ENCODE results near the gene SYDE2. TPM values are rescaled to one million over a fixed set of nuclear protein-coding genes. Genes with fewer than 3 reads are reported as not detected.

SYDE2 gene
- total and polyA plus RNA-seq, 9 of the 15 experiments (the other 6 are each of a cell fraction or from before 2014, with no cell fraction given) = 0.39 to 8.7 (median 4.5) TPM

DNA sequence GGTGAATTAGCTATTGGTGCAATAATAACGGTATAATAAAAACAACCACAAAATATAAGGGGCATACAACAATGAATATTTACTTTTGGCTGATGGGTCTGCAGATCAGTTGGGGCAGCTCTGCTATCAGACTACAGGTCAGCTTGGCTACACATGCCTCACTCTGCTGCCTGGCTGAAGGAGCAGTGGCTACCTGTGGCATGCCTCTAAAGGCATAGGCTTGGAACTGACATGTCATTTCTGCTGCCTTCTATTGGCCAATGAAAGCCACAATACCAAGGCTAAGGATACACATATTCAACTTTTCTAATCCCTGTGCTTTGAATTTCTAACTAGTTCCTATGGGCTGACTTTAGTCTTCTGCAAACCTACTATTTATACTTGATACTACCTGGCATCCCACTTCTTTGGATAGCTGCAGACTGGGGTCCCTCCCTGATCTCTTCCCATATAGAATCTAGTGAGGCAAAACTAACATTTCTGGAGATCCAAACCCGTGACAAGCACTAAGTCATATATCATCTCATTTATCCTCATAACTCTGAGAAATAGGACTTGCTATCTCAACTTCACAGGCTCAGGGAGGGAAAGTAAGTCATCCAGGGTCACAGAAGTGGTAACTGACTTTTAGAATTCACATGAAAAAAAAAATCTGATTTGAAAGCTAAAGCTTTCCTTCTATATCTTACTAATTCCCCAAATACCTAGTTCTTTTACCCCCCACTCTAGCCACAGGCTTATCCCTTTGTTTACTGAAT is 19.2 kb upstream of the SYDE2 start (continued):
- TF ChIP-seq CCNT2 (IDR thresholded peaks at IDR 0.05; ENCODE audit: borderline replicate concordance, extremely low read depth, insufficient read length, low read depth, low read length) = peak; percentile 62
- no peak for TF ChIP-seq ZNF143 (CRISPR knock-in tag; IDR thresholded peaks at IDR 0.05)
- TF ChIP-seq C11orf30 (IDR thresholded peaks at IDR 0.05; ENCODE audit: low read depth) = 0 out of 2 replicates have a peak, but pooled peaks have one; percentile 4
- TF ChIP-seq SOX6 (IDR thresholded peaks at IDR 0.05) = peak; percentile 47; the same call in 1 of the 2 replicates
- 0 out of 4 replicates have a peak, but pooled peaks of 1 of the 2 experiments have one; percentile 21 for TF ChIP-seq MAZ (CRISPR knock-in tag; conservative IDR thresholded peaks at IDR 0.05 in 1 of 2, IDR thresholded peaks at IDR 0.05 in 1 of 2)
- peak; percentile 65; the same call in 1 of the 2 replicates for TF ChIP-seq FOXJ2 (tag; IDR thresholded peaks at IDR 0.05)
- no peak for TF ChIP-seq HDGF (IDR thresholded peaks at IDR 0.05)
- TF ChIP-seq, protein P1, sequence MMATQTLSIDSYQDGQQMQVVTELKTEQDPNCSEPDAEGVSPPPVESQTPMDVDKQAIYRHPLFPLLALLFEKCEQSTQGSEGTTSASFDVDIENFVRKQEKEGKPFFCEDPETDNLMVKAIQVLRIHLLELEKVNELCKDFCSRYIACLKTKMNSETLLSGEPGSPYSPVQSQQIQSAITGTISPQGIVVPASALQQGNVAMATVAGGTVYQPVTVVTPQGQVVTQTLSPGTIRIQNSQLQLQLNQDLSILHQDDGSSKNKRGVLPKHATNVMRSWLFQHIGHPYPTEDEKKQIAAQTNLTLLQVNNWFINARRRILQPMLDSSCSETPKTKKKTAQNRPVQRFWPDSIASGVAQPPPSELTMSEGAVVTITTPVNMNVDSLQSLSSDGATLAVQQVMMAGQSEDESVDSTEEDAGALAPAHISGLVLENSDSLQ (IDR thresholded peaks at IDR 0.05) = peak; percentile 92
- TF ChIP-seq ATF7 (IDR thresholded peaks at IDR 0.05) = 0 out of 2 replicates have a peak, but pooled peaks have one; percentile 25
- no peak for TF ChIP-seq NCOA6 (IDR thresholded peaks at IDR 0.05)
- TF ChIP-seq NCOA2 (IDR thresholded peaks at IDR 0.05; ENCODE audit: partially characterized antibody in 2 of 2) = peak in 1 of 2 experiments; percentile 19
- TF ChIP-seq ESRRA (IDR thresholded peaks at IDR 0.05; ENCODE audit: borderline replicate concordance, low read depth) = peak; percentile 39; the same call in 1 of the 2 replicates
- TF ChIP-seq BCL6 (CRISPR knock-in tag; IDR thresholded peaks at IDR 0.05) = no peak
- peak; percentile 78 for TF ChIP-seq NCOR1 (IDR thresholded peaks at IDR 0.05)
- TF ChIP-seq, protein P2, sequence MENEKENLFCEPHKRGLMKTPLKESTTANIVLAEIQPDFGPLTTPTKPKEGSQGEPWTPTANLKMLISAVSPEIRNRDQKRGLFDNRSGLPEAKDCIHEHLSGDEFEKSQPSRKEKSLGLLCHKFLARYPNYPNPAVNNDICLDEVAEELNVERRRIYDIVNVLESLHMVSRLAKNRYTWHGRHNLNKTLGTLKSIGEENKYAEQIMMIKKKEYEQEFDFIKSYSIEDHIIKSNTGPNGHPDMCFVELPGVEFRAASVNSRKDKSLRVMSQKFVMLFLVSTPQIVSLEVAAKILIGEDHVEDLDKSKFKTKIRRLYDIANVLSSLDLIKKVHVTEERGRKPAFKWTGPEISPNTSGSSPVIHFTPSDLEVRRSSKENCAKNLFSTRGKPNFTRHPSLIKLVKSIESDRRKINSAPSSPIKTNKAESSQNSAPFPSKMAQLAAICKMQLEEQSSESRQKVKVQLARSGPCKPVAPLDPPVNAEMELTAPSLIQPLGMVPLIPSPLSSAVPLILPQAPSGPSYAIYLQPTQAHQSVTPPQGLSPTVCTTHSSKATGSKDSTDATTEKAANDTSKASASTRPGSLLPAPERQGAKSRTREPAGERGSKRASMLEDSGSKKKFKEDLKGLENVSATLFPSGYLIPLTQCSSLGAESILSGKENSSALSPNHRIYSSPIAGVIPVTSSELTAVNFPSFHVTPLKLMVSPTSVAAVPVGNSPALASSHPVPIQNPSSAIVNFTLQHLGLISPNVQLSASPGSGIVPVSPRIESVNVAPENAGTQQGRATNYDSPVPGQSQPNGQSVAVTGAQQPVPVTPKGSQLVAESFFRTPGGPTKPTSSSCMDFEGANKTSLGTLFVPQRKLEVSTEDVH (IDR thresholded peaks at IDR 0.05; ENCODE audit: low read depth, partially characterized antibody) = peak; percentile 25
- TF ChIP-seq, protein P3, sequence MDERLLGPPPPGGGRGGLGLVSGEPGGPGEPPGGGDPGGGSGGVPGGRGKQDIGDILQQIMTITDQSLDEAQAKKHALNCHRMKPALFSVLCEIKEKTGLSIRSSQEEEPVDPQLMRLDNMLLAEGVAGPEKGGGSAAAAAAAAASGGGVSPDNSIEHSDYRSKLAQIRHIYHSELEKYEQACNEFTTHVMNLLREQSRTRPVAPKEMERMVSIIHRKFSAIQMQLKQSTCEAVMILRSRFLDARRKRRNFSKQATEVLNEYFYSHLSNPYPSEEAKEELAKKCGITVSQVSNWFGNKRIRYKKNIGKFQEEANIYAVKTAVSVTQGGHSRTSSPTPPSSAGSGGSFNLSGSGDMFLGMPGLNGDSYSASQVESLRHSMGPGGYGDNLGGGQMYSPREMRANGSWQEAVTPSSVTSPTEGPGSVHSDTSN (CRISPR knock-in tag; IDR thresholded peaks at IDR 0.05; ENCODE audit: low read depth) = no peak
- TF ChIP-seq, protein P3 (tag; conservative IDR thresholded peaks at IDR 0.05; ENCODE audit: low read depth) = peak; percentile 94
- TF ChIP-seq, protein P4, sequence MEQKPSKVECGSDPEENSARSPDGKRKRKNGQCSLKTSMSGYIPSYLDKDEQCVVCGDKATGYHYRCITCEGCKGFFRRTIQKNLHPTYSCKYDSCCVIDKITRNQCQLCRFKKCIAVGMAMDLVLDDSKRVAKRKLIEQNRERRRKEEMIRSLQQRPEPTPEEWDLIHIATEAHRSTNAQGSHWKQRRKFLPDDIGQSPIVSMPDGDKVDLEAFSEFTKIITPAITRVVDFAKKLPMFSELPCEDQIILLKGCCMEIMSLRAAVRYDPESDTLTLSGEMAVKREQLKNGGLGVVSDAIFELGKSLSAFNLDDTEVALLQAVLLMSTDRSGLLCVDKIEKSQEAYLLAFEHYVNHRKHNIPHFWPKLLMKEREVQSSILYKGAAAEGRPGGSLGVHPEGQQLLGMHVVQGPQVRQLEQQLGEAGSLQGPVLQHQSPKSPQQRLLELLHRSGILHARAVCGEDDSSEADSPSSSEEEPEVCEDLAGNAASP (IDR thresholded peaks at IDR 0.05) = 0 out of 2 replicates have a peak, but pooled peaks have one; percentile 41
- TF ChIP-seq DNMT1 (IDR thresholded peaks at IDR 0.05) = no peak
- TF ChIP-seq FOXJ3 (CRISPR knock-in tag; IDR thresholded peaks at IDR 0.05) = no peak
- no peak for TF ChIP-seq CEBPB (tag; IDR thresholded peaks at IDR 0.05)
